GM12874 (cell line): ENCODE data around the gene ZNF180.

Source experiments
- CTCF ChIP-seq: IDR thresholded peaks from 2 replicates; pipeline ENCODE4 v1.5.1; 2011; ENCODE audit warnings: low read depth, mild to moderate bottlenecking, control low read depth, low read length, moderate library complexity; ENCODE audit not compliant: insufficient read depth

ZNF180 gene

GRCh38 chr19:44517146-44517545 is 16.8 kb upstream of the ZNF180 start:
- TF ChIP-seq CTCF, result no peak

- no peak for TF ChIP-seq CTCF
Measured at GRCh38 chr19:44515907-44516306, 15.6 kb upstream of the ZNF180 start.

- TF ChIP-seq CTCF, result no peak
Measured at GRCh38 chr19:44515031-44515430, 14.7 kb upstream of the ZNF180 start.

GRCh38 chr19:44512326-44513298 is 12.3 kb upstream of the ZNF180 start:
- peak; percentile 44; the same call in 1 of the 2 replicates for TF ChIP-seq CTCF

- TF ChIP-seq CTCF, result no peak
Measured at GRCh38 chr19:44509478-44509877, 9.2 kb upstream of the ZNF180 start.

- no peak for TF ChIP-seq CTCF
Measured at GRCh38 chr19:44499559-44499958, 763 bp downstream of the ZNF180 start.

- TF ChIP-seq CTCF, result no peak
Measured at GRCh38 chr19:44498988-44499387, 1.3 kb downstream of the ZNF180 start.
